Smooth muscle cell (in vitro differentiated cells): Measurements from ENCODE around the gene NCOA4. TPM values are rescaled to one million over a fixed set of nuclear protein-coding genes. Genes with fewer than 3 reads are reported as not detected.

ENCODE experiments used
- DNase-seq: peaks from one replicate; lab custom pipeline; 2025; ENCODE audit not compliant: unreplicated experiment; lab: John Stamatoyannopoulos, UW
- H2AFZ ChIP-seq: fragments of 200-600 bp; sonication (generic); 2 replicates; pipeline ENCODE4 v1.6.0; 2016; ENCODE audit warnings: antibody characterized with exemption, low read depth, mild to moderate bottlenecking
- H3F3A ChIP-seq: fragments of 200-600 bp; sonication (generic); 2 replicates; pipeline ENCODE4 v1.6.0; 2017; ENCODE audit warnings: antibody characterized with exemption, low read depth
- H3K27ac ChIP-seq: fragments of 200-600 bp; sonication (generic); 2 replicates; pipeline ENCODE4 v1.5.1; 2016; ENCODE audit warnings: low read depth, mild to moderate bottlenecking
- H3K27me3 ChIP-seq: fragments of 200-600 bp; sonication (generic); 2 replicates; pipeline ENCODE4 v1.6.1; 2016; ENCODE audit warnings: low read depth, mild to moderate bottlenecking
- H3K36me3 ChIP-seq: fragments of 200-600 bp; sonication (generic); 2 replicates; pipeline ENCODE4 v1.5.1; 2016; ENCODE audit warnings: low read depth
- H3K4me1 ChIP-seq: fragments of 200-600 bp; sonication (generic); 2 replicates; pipeline ENCODE4 v1.5.1; 2016; ENCODE audit warnings: low read depth
- H3K4me2 ChIP-seq: fragments of 200-600 bp; sonication (generic); 2 replicates; pipeline ENCODE4 v1.6.0; 2016; ENCODE audit warnings: mild to moderate bottlenecking
- H3K4me3 ChIP-seq: fragments of 200-600 bp; sonication (generic); 2 replicates; pipeline ENCODE4 v1.5.1; 2016; ENCODE audit warnings: mild to moderate bottlenecking
- H3K79me2 ChIP-seq: fragments of 200-600 bp; sonication (generic); 2 replicates; pipeline ENCODE4 v1.6.0; 2016; ENCODE audit warnings: low read depth, mild to moderate bottlenecking
- H3K9ac ChIP-seq: fragments of 200-600 bp; sonication (generic); 2 replicates; pipeline ENCODE4 v1.6.0; 2016; ENCODE audit warnings: low read depth
- H3K9me3 ChIP-seq: fragments of 200-600 bp; sonication (generic); replicated peaks from 2 replicates; pipeline ENCODE4 v1.5.1; 2016; ENCODE audit warnings: low read depth
- H4K20me1 ChIP-seq: fragments of 200-600 bp; sonication (generic); 2 replicates; pipeline ENCODE4 v1.6.0; 2016; ENCODE audit warnings: low read depth
- CTCF ChIP-seq: fragments of 200-600 bp; sonication (generic); IDR thresholded peaks from 2 replicates; pipeline ENCODE4 v1.5.1; 2017; ENCODE audit warnings: borderline replicate concordance, mild to moderate bottlenecking, antibody characterized with exemption; ENCODE audit not compliant: insufficient read depth, poor library complexity, severe bottlenecking
- WGBS: methylation state at CpG from one replicate; pipeline ENCODE4 v1.1.7; 2016; ENCODE audit warnings: low lambda C conversion rate; 5-methylcytosine and 5-hydroxymethylcytosine counted together
- polyA plus RNA-seq: library from polyadenylated mRNA; unstranded; fragments of >200 nt; fragmentation: Nextera tagmentation; extraction: Ambion mirVana; gene quantifications from 2 replicates; pipeline ENCODE4 v1.2.1, GENCODE V29; 2016
- total RNA-seq: library from RNA; depleted of rRNA; stranded (reverse); fragments of >200 nt; gene quantifications from 2 replicates; pipeline ENCODE4 v1.2.3, GENCODE V29; 2014

The NCOA4 gene
- total and polyA plus RNA-seq, 2 experiments from 2014 or later, result 61.3 to 147 TPM

DNA sequence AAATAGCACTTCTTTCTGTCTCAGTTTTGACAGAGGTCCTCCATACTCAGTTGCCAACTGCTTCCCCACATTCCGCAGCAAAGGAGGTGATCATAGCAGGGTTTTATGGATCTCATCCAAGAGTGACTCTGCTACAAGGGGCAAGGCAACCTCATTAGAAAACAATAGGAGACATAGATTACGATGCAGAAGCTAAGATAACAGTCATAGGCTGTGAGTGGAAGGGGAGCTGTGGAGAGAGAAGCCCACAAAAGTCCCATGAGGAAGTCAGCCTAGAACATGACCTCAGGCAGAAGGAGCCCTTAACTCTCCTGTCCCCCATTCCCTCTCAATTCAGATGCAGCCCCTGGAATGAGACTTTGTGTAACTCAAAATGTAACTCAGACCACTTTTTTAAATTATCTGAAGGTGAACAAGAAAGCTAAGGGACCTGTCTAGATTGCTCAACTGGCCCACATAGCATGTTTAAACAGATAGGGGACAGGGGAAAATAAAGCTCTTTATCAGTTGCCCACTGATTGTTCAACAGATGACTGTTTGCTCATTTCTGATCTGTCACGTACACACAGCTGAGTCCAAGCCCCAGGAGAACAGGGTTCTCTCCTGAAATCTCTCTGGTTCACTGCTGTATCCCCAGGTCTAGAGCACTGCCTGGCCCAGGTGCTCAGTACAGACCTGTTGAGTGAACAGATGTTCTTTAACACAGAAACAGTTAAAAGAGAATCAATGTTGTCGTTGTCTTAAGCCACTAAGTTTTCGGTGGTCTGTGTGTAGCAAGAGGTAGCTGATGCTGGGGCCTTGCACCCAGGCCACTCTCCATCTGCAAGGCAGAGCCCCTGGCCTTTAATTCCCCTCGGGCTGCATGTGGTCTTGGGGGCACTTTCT, 1.5 kb upstream of the NCOA4 start:
- Histone ChIP-seq H3K4me3 (no peak overlapping the region), H2AFZ (peak overlapping the region; percentile 41), H3K4me1 (peaks cover 13% of the 10 kb centered on the region), H3K27ac (no peak overlapping the region), H3K9ac (no peak overlapping the region), H3K27me3 (no peaks in the 10 kb centered on the region), H3K79me2 (peaks cover 33% of the 10 kb centered on the region), H3F3A (no peaks in the 10 kb centered on the region), H4K20me1 (peaks cover 29% of the 10 kb centered on the region), H3K4me2 (no peak overlapping the region), H3K9me3 (no peaks in the 10 kb centered on the region), H3K36me3 (no peaks in the 10 kb centered on the region)
- no peak for DNase-seq
- TF ChIP-seq CTCF, result no peak
- WGBS, result 75% methylated on average over 6 of the region's 6 CpGs

DNA sequence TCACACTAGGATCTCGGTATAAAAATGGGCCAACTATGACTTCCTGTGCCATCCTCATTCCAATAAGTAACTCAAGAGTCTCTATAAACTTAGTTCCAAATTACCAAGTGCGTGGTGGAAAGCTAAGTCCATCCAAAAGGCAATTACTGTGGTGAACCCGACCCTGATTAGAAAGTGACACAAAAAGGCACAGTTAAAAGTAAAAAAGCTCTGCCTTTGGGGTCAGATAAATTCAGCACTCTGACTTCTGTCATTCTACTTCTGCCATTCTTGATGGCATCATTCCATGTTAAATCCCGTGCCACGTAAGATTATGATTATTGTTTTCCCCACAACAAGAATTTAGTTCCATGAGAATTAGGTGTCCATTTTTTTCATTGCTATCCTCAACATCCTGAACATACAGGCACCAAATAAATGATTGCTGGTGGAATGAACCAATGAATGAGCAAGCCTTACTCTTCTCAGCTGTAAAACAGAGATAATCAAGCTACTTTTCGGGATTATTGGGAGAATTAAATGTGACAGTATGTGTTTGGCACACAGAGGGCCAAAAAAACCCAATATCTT, 877 bp downstream of the NCOA4 start:
- no peak for DNase-seq
- H4K20me1 ChIP-seq, result peaks cover 52% of the 10 kb centered on the region
- peak overlapping the region; percentile 85 for H3K4me3 ChIP-seq
- no peaks in the 10 kb centered on the region for H3K36me3 ChIP-seq
- no peaks in the 10 kb centered on the region for H3K27me3 ChIP-seq
- H3K9ac ChIP-seq, result peak overlapping the region; percentile 97
- H2AFZ ChIP-seq, result peak overlapping the region; percentile 56
- peaks cover 13% of the 10 kb centered on the region for H3K4me1 ChIP-seq
- peak overlapping the region; percentile 94 for H3K27ac ChIP-seq
- H3K9me3 ChIP-seq, result no peaks in the 10 kb centered on the region
- peaks cover 7% of the 10 kb centered on the region for H3F3A ChIP-seq
- peaks cover 56% of the 10 kb centered on the region for H3K79me2 ChIP-seq
- TF ChIP-seq CTCF, result no peak
- 33% methylated on average over 6 of the region's 6 CpGs for WGBS
- peak overlapping the region; percentile 90 for H3K4me2 ChIP-seq

- Histone ChIP-seq H3K27me3 (no peaks in the 10 kb centered on the region), H3K4me2 (peak overlapping the region; percentile 90), H3F3A (peaks cover 10% of the 10 kb centered on the region), H3K9me3 (no peaks in the 10 kb centered on the region), H4K20me1 (peaks cover 59% of the 10 kb centered on the region), H3K4me3 (peak overlapping the region; percentile 85), H3K9ac (peak overlapping the region; percentile 97), H3K79me2 (peaks cover 64% of the 10 kb centered on the region), H3K36me3 (no peaks in the 10 kb centered on the region), H2AFZ (no peak overlapping the region), H3K4me1 (peaks cover 14% of the 10 kb centered on the region), H3K27ac (peak overlapping the region; percentile 94)
- WGBS, result 32% methylated on average over 6 of the region's 6 CpGs
- peak; percentile 55 for TF ChIP-seq CTCF
- no peak for DNase-seq
These were observed 1.6 kb downstream of the NCOA4 start for GRCh38 chr10:46028584-46029460.
